Body of pancreas (tissue), 4 donors: ENCODE results near the gene NCR3LG1. TPM values are rescaled to one million over a fixed set of nuclear protein-coding genes. Genes with fewer than 3 reads are reported as not detected.

Experiments used
- ATAC-seq: fragments of 150-250 bp; one replicate; pipeline ENCODE4 v1.9.1; 2016
- DNase-seq, 4 donors: peaks; one replicate each; pipeline ENCODE4 v3.0.0-alpha.2; 2019
- H3K27ac ChIP-seq, 4 donors: fragments of 200-600 bp; sonication (generic); 1 replicate in 3 of 4; 2 replicates in 1 of 4; pipeline versions ENCODE4 v1.5.1 to v1.6.1; 2016 to 2019; ENCODE audit warnings: mild to moderate bottlenecking in 1 of 4, mixed read lengths in 1 of 4, moderate library complexity in 1 of 4
- H3K27me3 ChIP-seq, 2 donors: fragments of 200-600 bp; sonication (generic); one replicate each; pipeline ENCODE4 v1.6.0; 2016; ENCODE audit warnings: mild to moderate bottlenecking in 1 of 2
- H3K36me3 ChIP-seq, 2 donors: fragments of 200-600 bp; sonication (generic); replicated peaks in 1 of 2; 2 replicates each; pipeline ENCODE4 v1.5.1; 2016; ENCODE audit warnings: low read depth in 2 of 2; ENCODE audit not compliant: insufficient read depth in 1 of 2
- H3K4me1 ChIP-seq: fragments of 200-600 bp; sonication (generic); one replicate; pipeline ENCODE4 v1.6.0; 2016
- H3K4me3 ChIP-seq, 2 donors: fragments of 200-600 bp; sonication (generic); 1 replicate in 1 of 2; 2 replicates in 1 of 2; pipeline ENCODE4 v1.5.1; 2016 to 2019
- H3K9me3 ChIP-seq, 3 donors: fragments of 200-600 bp; sonication (generic); 1 replicate in 2 of 3; 2 replicates in 1 of 3; pipeline ENCODE4 v1.5.1; 2016
- CTCF ChIP-seq, 7 experiments: fragments of 450-650 bp in 4 of 7; fragments of 200-600 bp in 3 of 7; sonication (generic) in 3 of 7; IDR thresholded peaks; one replicate each; pipeline ENCODE4 v1.5.1; 2016 to 2019; ENCODE audit warnings: antibody characterized with exemption in 7 of 7
- POLR2A ChIP-seq, 3 donors: fragments of 450-650 bp; IDR thresholded peaks; one replicate each; pipeline ENCODE4 v1.6.1; 2016; ENCODE audit warnings: antibody characterized with exemption in 3 of 3, mild to moderate bottlenecking in 2 of 3
- WGBS, 2 donors: methylation state at CpG; one replicate each; pipeline ENCODE4 v1.1.5; 2017; 5-methylcytosine and 5-hydroxymethylcytosine counted together
- intact Hi-C: fragments of 100-400 bp; cut with DNase I; formaldehyde crosslinking; loops from one replicate; pipeline ENCODE4 v1.15.1; 2023
- total RNA-seq, 2 donors: library from RNA; depleted of rRNA; stranded (reverse); fragments of >200 nt; gene quantifications; one replicate each; pipeline ENCODE4 v1.1.0, GENCODE V29; 2016

NCR3LG1 gene
- total RNA-seq, 2 donors from 2014 or later, result under 0.01 to 2.6 TPM

GRCh38 chr11:17389211-17389956, 37.8 kb downstream of the NCR3LG1 start:
- H3K4me1 ChIP-seq, result peaks cover 30% of the 10 kb centered on the region
- intact Hi-C loops, result no loop called here
- no peaks in the 10 kb centered on the region for H3K36me3 ChIP-seq
- DNase-seq (peak; percentile 85 to 89 (median 88)), ATAC-seq (peak; percentile 85)
- peak overlapping the region in 1 of 2 donors; percentile 21 for H3K4me3 ChIP-seq
- no peaks in the 10 kb centered on the region for H3K9me3 ChIP-seq
- no peaks in the 10 kb centered on the region for H3K27me3 ChIP-seq
- TF ChIP-seq CTCF (IDR thresholded peaks at IDR 0.05) (peak; percentile 57 to 95 (median 76)), POLR2A (IDR thresholded peaks at IDR 0.05) (peak in 2 of 3 donors; percentile 11 to 28)
- peak overlapping the region; percentile 79 to 85 (median 84) for H3K27ac ChIP-seq
- 2 to 3% methylated on average over 5 to 31 of the region's 55 CpGs for WGBS, 2 donors

GRCh38 chr11:17389957-17390649, 38.5 kb downstream of the NCR3LG1 start:
- DNase-seq (no peak), ATAC-seq (no peak)
- WGBS, 2 donors, result 52 to 53% methylated on average over 6 to 10 of the region's 10 CpGs
- H3K9me3 ChIP-seq, result no peaks in the 10 kb centered on the region
- intact Hi-C loops, result no loop called here
- H3K27ac ChIP-seq, result peak overlapping the region; percentile 25 to 85 (median 81)
- no peaks in the 10 kb centered on the region for H3K27me3 ChIP-seq
- no peak for TF ChIP-seq CTCF (IDR thresholded peaks at IDR 0.05)
- no peak for TF ChIP-seq POLR2A (IDR thresholded peaks at IDR 0.05)
- no peaks in the 10 kb centered on the region for H3K36me3 ChIP-seq
- peaks cover 30% of the 10 kb centered on the region for H3K4me1 ChIP-seq
- H3K4me3 ChIP-seq, result no peak overlapping the region

GRCh38 chr11:17391493-17392355, 40.1 kb downstream of the NCR3LG1 start:
- Histone ChIP-seq H3K9me3 (no peaks in the 10 kb centered on the region), H3K27ac (no peak overlapping the region), H3K4me1 (peaks cover 17% of the 10 kb centered on the region), H3K27me3 (no peaks in the 10 kb centered on the region), H3K36me3 (no peaks in the 10 kb centered on the region), H3K4me3 (no peak overlapping the region)
- TF ChIP-seq CTCF (IDR thresholded peaks at IDR 0.05) (no peak), POLR2A (IDR thresholded peaks at IDR 0.05) (no peak)
- no peak for DNase-seq
- intact Hi-C loops, result no loop called here
- no peak for ATAC-seq
- WGBS, 2 donors, result 81 to 88% methylated on average over 3 of the region's 3 CpGs

GRCh38 chr11:17392872-17393271, 41.3 kb downstream of the NCR3LG1 start:
- WGBS, 2 donors, result 79 to 81% methylated on average over 13 to 14 of the region's 14 CpGs

More at GRCh38 chr11:17392872-17393271, 41.3 kb downstream of the NCR3LG1 start:
- no peak for TF ChIP-seq POLR2A (IDR thresholded peaks at IDR 0.05)
- TF ChIP-seq CTCF (IDR thresholded peaks at IDR 0.05), result no peak
- H3K36me3 ChIP-seq, result no peaks in the 10 kb centered on the region
- no peak overlapping the region for H3K27ac ChIP-seq
- ATAC-seq (no peak), DNase-seq (no peak)
- peaks cover 16% of the 10 kb centered on the region for H3K4me1 ChIP-seq
- intact Hi-C loops, result no loop called here
- no peaks in the 10 kb centered on the region for H3K27me3 ChIP-seq
- no peaks in the 10 kb centered on the region for H3K9me3 ChIP-seq
- H3K4me3 ChIP-seq, result no peak overlapping the region
